ENCODE data around the gene CFHR1.

Gene CFHR1

DNA sequence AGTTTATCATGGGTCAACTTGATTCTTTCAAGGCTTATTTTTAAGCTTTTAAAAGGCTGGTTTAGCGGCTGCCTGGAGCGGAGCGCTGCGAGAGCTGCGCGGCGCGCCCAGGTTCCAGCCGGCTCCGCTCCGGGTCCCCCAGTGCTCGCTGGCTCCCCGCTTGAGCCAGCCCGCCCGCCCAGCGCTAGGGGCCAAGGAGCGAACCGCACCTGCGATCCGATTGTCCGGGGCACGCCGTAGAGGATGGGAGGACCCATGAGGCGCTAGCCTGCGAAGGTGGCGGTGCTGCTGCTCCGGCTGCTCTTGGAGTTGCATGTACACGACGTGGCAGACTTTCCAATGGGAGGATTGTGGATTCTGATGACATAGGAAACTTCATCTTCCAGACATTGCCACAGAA, 58.4 kb downstream of the CFHR1 start:
- no peak for DNase-seq
- ATAC-seq = no peak

Measured in stimulated activated naive CD8-positive, alpha-beta T cell treated with anti-CD3 and anti-CD28 coated beads, Interleukin-15, Interleukin-2, amounts not matched to agents 100 U/mL and 50 U/mL, for 24 hours (primary cell).